Naive thymus-derived CD4-positive, alpha-beta T cell (primary cell): ENCODE results near the gene INTS2. TPM values are rescaled to one million over a fixed set of nuclear protein-coding genes. Genes with fewer than 3 reads are reported as not detected.
"Not testable (repeated sequence)": the region's sequence is repeated elsewhere in the genome, so short reads cannot be mapped to it uniquely, and the experiment has no call there.

Experiments
- ATAC-seq: fragments of 150-1000 bp; cut with Tn5 transposase; 2 replicates; pipeline ENCODE4 v1.10.0; 2021; ENCODE audit warnings: mild to moderate bottlenecking, moderate library complexity
- CTCF ChIA-PET: fragments of 350-600 bp; sonication (Branson Sonifier 250); formaldehyde crosslinking; loops from one replicate; lab custom pipeline; 2021; ENCODE audit warnings: antibody characterized with exemption; lab: Charles Lee
- POLR2A ChIA-PET: fragments of 350-600 bp; sonication (Branson Sonifier 250); formaldehyde crosslinking; loops from one replicate; lab custom pipeline; 2021; ENCODE audit warnings: antibody characterized with exemption, inconsistent platforms; lab: Charles Lee
- DNase-seq, 9 donors: peaks; one replicate each; pipeline versions ENCODE4 v3.0.0 to v3.0.0-alpha.2; 2020 to 2022; ENCODE audit warnings: mixed read lengths in 1 of 9
- H3K27ac ChIP-seq: one replicate; pipeline ENCODE4 v1.7.0; 2013; ENCODE audit warnings: mild to moderate bottlenecking, low read depth, low read length, moderate library complexity
- H3K27me3 ChIP-seq, 2 donors: one replicate each; pipeline ENCODE4 v1.7.0; 2013; ENCODE audit warnings: low read length in 2 of 2, mild to moderate bottlenecking in 2 of 2, moderate library complexity in 2 of 2; ENCODE audit not compliant: control insufficient read depth in 2 of 2, insufficient read depth in 2 of 2
- H3K36me3 ChIP-seq, 3 experiments: 1 replicate in 2 of 3; 2 replicates in 1 of 3; pipeline ENCODE4 v1.7.0; 2013; ENCODE audit warnings: low read length in 3 of 3, mild to moderate bottlenecking in 3 of 3, moderate library complexity in 1 of 3; ENCODE audit not compliant: insufficient read depth in 3 of 3, control insufficient read depth in 2 of 3
- H3K4me1 ChIP-seq, 2 donors: one replicate each; pipeline ENCODE4 v1.7.0; 2013; ENCODE audit warnings: low read length in 2 of 2, mild to moderate bottlenecking in 2 of 2, moderate library complexity in 1 of 2; ENCODE audit not compliant: control insufficient read depth in 2 of 2, insufficient read depth in 2 of 2
- H3K4me3 ChIP-seq: 2 replicates; pipeline ENCODE4 v1.7.0; 2013; ENCODE audit warnings: mild to moderate bottlenecking, low read length
- H3K9me3 ChIP-seq, 3 experiments: 1 replicate in 2 of 3; 2 replicates in 1 of 3; pipeline ENCODE4 v1.7.0; 2013; ENCODE audit warnings: low read length in 3 of 3; ENCODE audit not compliant: control insufficient read depth in 2 of 3
- H3K27ac Mint-ChIP-seq, 9 donors: one replicate each; pipeline ENCODE4 v1.8.0; 2020 to 2022; ENCODE audit warnings: mixed read lengths in 9 of 9, mild to moderate bottlenecking in 8 of 9, moderate library complexity in 5 of 9, inconsistent platforms in 2 of 9
- H3K27me3 Mint-ChIP-seq, 5 donors: one replicate each; pipeline ENCODE4 v1.8.0; 2021 to 2022; ENCODE audit warnings: mixed read lengths in 5 of 5, mild to moderate bottlenecking in 1 of 5
- H3K36me3 Mint-ChIP-seq, 5 donors: one replicate each; pipeline ENCODE4 v1.8.0; 2020 to 2022; ENCODE audit warnings: mixed read lengths in 5 of 5, mild to moderate bottlenecking in 3 of 5, inconsistent platforms in 1 of 5
- H3K4me1 Mint-ChIP-seq, 7 donors: one replicate each; pipeline ENCODE4 v1.8.0; 2020 to 2022; ENCODE audit warnings: mixed read lengths in 7 of 7, mild to moderate bottlenecking in 3 of 7, inconsistent platforms in 1 of 7
- H3K4me3 Mint-ChIP-seq, 10 donors: one replicate each; pipeline ENCODE4 v1.8.0; 2020 to 2022; ENCODE audit warnings: mild to moderate bottlenecking in 10 of 10, mixed read lengths in 10 of 10, moderate library complexity in 6 of 10, inconsistent platforms in 2 of 10
- H3K9me3 Mint-ChIP-seq, 11 donors: one replicate each; pipeline ENCODE4 v1.8.0; 2020 to 2022; ENCODE audit warnings: mixed read lengths in 11 of 11, mild to moderate bottlenecking in 4 of 11, inconsistent platforms in 1 of 11, moderate library complexity in 1 of 11
- intact Hi-C, 2 donors: fragments of 100-400 bp; cut with micrococcal nuclease; formaldehyde crosslinking; loops; one replicate each; pipeline ENCODE4 v1.15.1; 2023
- polyA plus RNA-seq, 2 donors: library from polyadenylated mRNA; unstranded; fragments of 300-500 nt; fragmentation: Illumina TruSeq; gene quantifications; one replicate each; pipeline ENCODE4 v1.2.3, GENCODE V29; 2021
- total RNA-seq, 6 experiments: library from RNA in 5 of 6; stranded (reverse) in 5 of 6; gene quantifications; 1 replicate in 5 of 6; 2 replicates in 1 of 6; pipeline ENCODE4 v1.2.3 and lab custom pipeline; 2021 to 2026

INTS2 gene
- total and polyA plus RNA-seq, 7 experiments from 2014 or later, result 4.7 to 24.4 (median 16.1) TPM

- peak; percentile 99 for ATAC-seq
- Mint-ChIP-seq H3K4me1 (peaks cover 8 to 36% (median 26%) of the 10 kb centered on the region in 7 donors), H3K4me3 (peak within 1 kb of the TSS; percentile 88 to 98 (median 96)), H3K27ac (peak within 1 kb of the TSS; percentile 86 to 97 (median 93)), H3K27me3 (no peaks in the 10 kb centered on the region), H3K9me3 (no peaks in the 10 kb centered on the region), H3K36me3 (peaks cover 0 to 5% (median 3%) of the 10 kb centered on the region in 5 donors)
- intact Hi-C loops, result loop anchor here (1.0 to 10.0 kb wide), 7 partner anchors 42 to 1186 kb away; partner anchors contain the start of genes BCAS3 (in 2 of the 2), INTS2 (in 2 of the 2) and TANC2 (in 1 of the 2)
- Histone ChIP-seq H3K27me3 (no peaks in the 10 kb centered on the region), H3K36me3 (peaks cover 0 to 12% (median 0%) of the 10 kb centered on the region in 3 experiments), H3K9me3 (no peaks in the 10 kb centered on the region), H3K27ac (peak within 1 kb of the TSS; percentile 70), H3K4me3 (peak within 1 kb of the TSS; percentile 88), H3K4me1 (peaks cover 5 to 11% of the 10 kb centered on the region in 2 donors)
- peak; percentile 61 to 90 (median 85) for DNase-seq
- ChIA-PET POLR2A (interaction anchor here (0.6 to 1.3 kb wide), 5 partner anchors 10 to 1038 kb away, joined by 3 to 5 read pairs (median 3); partner anchors contain the start of gene MED13), CTCF (interaction anchor here (0.6 to 1.7 kb wide), 4 partner anchors 9 to 203 kb away, joined by 3 to 5 read pairs (median 4); no protein-coding TSS in a partner anchor)
Measured at GRCh38 chr17:61862975-61863800, 64.6 kb downstream of the INTS2 start, which contains the start of gene BRIP1. Gene BRIP1, minus strand, starts transcription at chr17:61863528. Its CDS starts 1,989 bp downstream, at chr17:61861539.

GRCh38 chr17:61862105-61862574, 65.6 kb downstream of the INTS2 start:
- POLR2A ChIA-PET, result no interaction called here
- peaks cover 0 to 4% (median 0%) of the 10 kb centered on the region in 3 experiments for H3K36me3 ChIP-seq
- peaks cover 8 to 36% (median 26%) of the 10 kb centered on the region in 7 donors for H3K4me1 Mint-ChIP-seq
- peaks cover 5 to 11% of the 10 kb centered on the region in 2 donors for H3K4me1 ChIP-seq
- intact Hi-C loops, result loop anchor here (2.0 to 10.0 kb wide), 3 partner anchors 43 to 1185 kb away; partner anchors contain the start of genes BCAS3 (in 1 of the 2) and TANC2 (in 1 of the 2)
- H3K9me3 Mint-ChIP-seq, result no peaks in the 10 kb centered on the region
- H3K27ac ChIP-seq, result no peak overlapping the region
- no peaks in the 10 kb centered on the region for H3K9me3 ChIP-seq
- DNase-seq (no peak), ATAC-seq (no peak)
- H3K4me3 ChIP-seq, result peak overlapping the region; percentile 88
- H3K27me3 ChIP-seq, result no peaks in the 10 kb centered on the region
- peak overlapping the region in 7 of 9 donors; percentile 25 to 97 (median 90) for H3K27ac Mint-ChIP-seq
- CTCF ChIA-PET, result no interaction called here
- H3K4me3 Mint-ChIP-seq, result peak overlapping the region; percentile 88 to 98 (median 96)
- peaks cover 0 to 4% (median 2%) of the 10 kb centered on the region in 5 donors for H3K36me3 Mint-ChIP-seq
- H3K27me3 Mint-ChIP-seq, result no peaks in the 10 kb centered on the region

DNA sequence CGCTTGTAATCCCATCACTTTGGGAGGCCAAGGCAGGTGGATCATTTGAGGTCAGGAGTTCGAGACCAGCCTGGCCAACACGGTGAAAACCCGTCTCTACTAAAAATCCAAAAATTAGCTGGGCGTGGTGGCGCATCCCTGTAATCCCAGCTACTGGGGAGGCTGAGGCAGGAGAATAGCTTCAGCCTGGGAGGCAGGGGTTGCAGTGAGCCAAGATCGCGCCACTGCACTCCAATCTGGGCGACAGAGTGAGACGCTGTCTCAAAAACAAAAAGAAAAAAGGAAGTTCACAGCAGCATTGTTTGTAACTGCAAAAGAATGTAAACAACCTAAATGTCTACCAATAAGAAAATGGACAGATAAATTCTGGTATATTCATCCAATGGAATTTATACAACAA, 67.4 kb downstream of the INTS2 start:
- H3K27ac Mint-ChIP-seq, H3K9me3 Mint-ChIP-seq, H3K4me3 ChIP-seq, DNase-seq, H3K36me3 Mint-ChIP-seq, CTCF ChIA-PET, H3K36me3 ChIP-seq, ATAC-seq, H3K27me3 ChIP-seq, H3K27me3 Mint-ChIP-seq, POLR2A ChIA-PET, H3K27ac ChIP-seq, H3K9me3 ChIP-seq: not testable (repeated sequence)
- peaks cover 5 to 11% of the 10 kb centered on the region in 2 donors for H3K4me1 ChIP-seq
- peak overlapping the region in 1 of 10 donors; percentile 2 for H3K4me3 Mint-ChIP-seq
- H3K4me1 Mint-ChIP-seq, result peaks cover 8 to 41% (median 26%) of the 10 kb centered on the region in 7 donors
- intact Hi-C loops, result loop anchor here in 1 of 2 donors (5.0 to 10.0 kb wide), 2 partner anchors 1104 to 1183 kb away; partner anchors contain the start of genes BCAS3 and TANC2

- H3K4me3 ChIP-seq, result no peak overlapping the region
- no peak overlapping the region for H3K27ac ChIP-seq
- Mint-ChIP-seq H3K36me3 (peaks cover 0 to 17% (median 10%) of the 10 kb centered on the region in 5 donors), H3K4me3 (no peak overlapping the region), H3K27ac (no peak overlapping the region), H3K9me3 (no peaks in the 10 kb centered on the region), H3K27me3 (no peaks in the 10 kb centered on the region), H3K4me1 (peaks cover 0 to 30% (median 0%) of the 10 kb centered on the region in 7 donors)
- ChIA-PET CTCF (no interaction called here), POLR2A (no interaction called here)
- no peak for DNase-seq
- intact Hi-C loops, result no loop called here
- no peaks in the 10 kb centered on the region for H3K4me1 ChIP-seq
- no peaks in the 10 kb centered on the region for H3K27me3 ChIP-seq
- ATAC-seq, result no peak
- H3K9me3 ChIP-seq, result no peaks in the 10 kb centered on the region
- no peaks in the 10 kb centered on the region for H3K36me3 ChIP-seq
Measured at GRCh38 chr17:61856035-61856434, 71.7 kb downstream of the INTS2 start.

- DNase-seq (no peak), ATAC-seq (no peak)
- CTCF ChIA-PET, result no interaction called here
- Histone ChIP-seq H3K9me3 (no peaks in the 10 kb centered on the region), H3K4me1 (no peaks in the 10 kb centered on the region), H3K27ac (no peak overlapping the region), H3K27me3 (no peaks in the 10 kb centered on the region), H3K4me3 (no peak overlapping the region), H3K36me3 (no peaks in the 10 kb centered on the region)
- no peak overlapping the region for H3K4me3 Mint-ChIP-seq
- H3K27ac Mint-ChIP-seq, result no peak overlapping the region
- intact Hi-C loops, result no loop called here
- H3K4me1 Mint-ChIP-seq, result peaks cover 0 to 21% (median 0%) of the 10 kb centered on the region in 7 donors
- no peaks in the 10 kb centered on the region for H3K27me3 Mint-ChIP-seq
- POLR2A ChIA-PET, result no interaction called here
- no peaks in the 10 kb centered on the region for H3K9me3 Mint-ChIP-seq
- peaks cover 0 to 17% (median 14%) of the 10 kb centered on the region in 5 donors for H3K36me3 Mint-ChIP-seq
Measured at GRCh38 chr17:61852857-61853256, 74.9 kb downstream of the INTS2 start.

DNA sequence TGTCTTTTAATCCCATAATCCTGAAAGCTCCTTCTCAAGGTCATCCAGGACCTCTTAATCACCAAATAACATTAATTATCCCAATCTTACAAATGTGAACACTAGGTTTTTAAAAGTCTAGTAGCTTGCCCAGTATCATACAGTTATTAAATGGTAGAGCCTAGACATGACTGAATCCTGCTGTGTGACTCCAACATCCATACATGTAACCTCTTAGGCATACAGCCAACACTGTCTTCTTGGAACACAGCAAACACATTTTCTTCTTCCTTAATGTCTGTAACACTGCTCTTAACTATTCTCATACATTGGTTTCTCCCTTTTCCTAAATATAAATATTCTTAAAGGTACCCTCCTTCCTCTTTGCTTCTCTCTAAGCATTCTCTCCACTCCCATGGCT, 78.1 kb downstream of the INTS2 start:
- H3K27ac Mint-ChIP-seq, result peak overlapping the region in 1 of 9 donors; percentile 17
- H3K27me3 ChIP-seq, result no peaks in the 10 kb centered on the region
- no peak overlapping the region for H3K4me3 ChIP-seq
- ATAC-seq, result no peak
- peaks cover 0 to 25% (median 10%) of the 10 kb centered on the region in 5 donors for H3K36me3 Mint-ChIP-seq
- peaks cover 0 to 12% (median 0%) of the 10 kb centered on the region in 7 donors for H3K4me1 Mint-ChIP-seq
- intact Hi-C loops, result no loop called here
- H3K9me3 Mint-ChIP-seq, result no peaks in the 10 kb centered on the region
- H3K27me3 Mint-ChIP-seq, result no peaks in the 10 kb centered on the region
- H3K4me1 ChIP-seq, result no peaks in the 10 kb centered on the region
- POLR2A ChIA-PET, result no interaction called here
- H3K4me3 Mint-ChIP-seq, result no peak overlapping the region
- CTCF ChIA-PET, result no interaction called here
- no peak for DNase-seq
- H3K9me3 ChIP-seq, result no peaks in the 10 kb centered on the region
- no peak overlapping the region for H3K27ac ChIP-seq
- peaks cover 0 to 3% (median 0%) of the 10 kb centered on the region in 3 experiments for H3K36me3 ChIP-seq
